Lower leg skin (tissue), 3 donors: ENCODE measurements around the gene SPATC1L.

Experiments
- POLR2A ChIP-seq, 2 donors: fragments of 450-650 bp; IDR thresholded peaks; one replicate each; pipeline ENCODE4 v1.6.1; 2016 to 2017; ENCODE audit warnings: antibody characterized with exemption in 2 of 2, mild to moderate bottlenecking in 1 of 2, moderate library complexity in 1 of 2
- TF ChIP-seq, protein P1 (sequence below), 3 donors: fragments of 450-650 bp; IDR thresholded peaks; one replicate each; pipeline ENCODE4 v1.5.1; 2016; ENCODE audit warnings: antibody characterized with exemption in 3 of 3, mild to moderate bottlenecking in 3 of 3, moderate library complexity in 2 of 3

DNA sequence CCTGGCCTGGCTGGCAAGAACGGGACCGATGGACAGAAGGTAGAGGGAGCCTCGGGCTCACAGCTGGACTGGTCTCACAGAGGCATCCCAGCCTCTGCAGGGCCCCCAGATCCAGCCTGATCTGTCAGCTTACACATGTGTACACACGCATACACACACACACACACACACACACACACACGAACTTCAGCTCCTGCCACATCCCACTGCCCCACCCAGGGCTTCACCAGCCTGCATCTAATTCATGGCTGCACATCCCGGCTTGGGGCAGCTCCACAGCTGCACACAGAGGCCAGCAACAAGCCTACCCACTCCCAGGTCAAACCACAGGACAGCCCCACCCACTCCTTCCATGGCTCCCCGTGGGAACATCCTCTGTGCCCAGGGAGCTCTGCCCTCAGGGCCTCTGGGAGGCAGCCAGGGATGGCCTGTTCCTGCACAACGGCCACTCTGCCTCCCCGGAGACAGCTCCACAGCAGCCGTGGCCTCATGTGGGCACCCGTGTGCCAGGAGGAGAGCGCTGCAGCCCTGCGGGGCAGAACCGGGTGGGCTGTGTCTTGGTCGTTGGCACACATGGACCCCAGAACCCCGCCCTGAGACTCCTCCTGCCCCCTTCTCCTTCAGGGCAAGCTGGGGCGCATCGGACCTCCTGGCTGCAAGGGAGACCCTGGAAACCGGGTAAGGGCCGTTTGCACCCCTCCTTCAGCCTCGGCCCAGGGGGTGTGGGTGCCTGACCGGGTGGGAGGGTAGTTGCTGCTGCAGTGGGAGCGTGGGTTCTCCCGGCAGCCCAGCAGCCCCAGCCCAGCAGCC, 67.3 kb downstream of the SPATC1L start:
- no peak for TF ChIP-seq POLR2A (IDR thresholded peaks at IDR 0.05)
- TF ChIP-seq, protein P1, sequence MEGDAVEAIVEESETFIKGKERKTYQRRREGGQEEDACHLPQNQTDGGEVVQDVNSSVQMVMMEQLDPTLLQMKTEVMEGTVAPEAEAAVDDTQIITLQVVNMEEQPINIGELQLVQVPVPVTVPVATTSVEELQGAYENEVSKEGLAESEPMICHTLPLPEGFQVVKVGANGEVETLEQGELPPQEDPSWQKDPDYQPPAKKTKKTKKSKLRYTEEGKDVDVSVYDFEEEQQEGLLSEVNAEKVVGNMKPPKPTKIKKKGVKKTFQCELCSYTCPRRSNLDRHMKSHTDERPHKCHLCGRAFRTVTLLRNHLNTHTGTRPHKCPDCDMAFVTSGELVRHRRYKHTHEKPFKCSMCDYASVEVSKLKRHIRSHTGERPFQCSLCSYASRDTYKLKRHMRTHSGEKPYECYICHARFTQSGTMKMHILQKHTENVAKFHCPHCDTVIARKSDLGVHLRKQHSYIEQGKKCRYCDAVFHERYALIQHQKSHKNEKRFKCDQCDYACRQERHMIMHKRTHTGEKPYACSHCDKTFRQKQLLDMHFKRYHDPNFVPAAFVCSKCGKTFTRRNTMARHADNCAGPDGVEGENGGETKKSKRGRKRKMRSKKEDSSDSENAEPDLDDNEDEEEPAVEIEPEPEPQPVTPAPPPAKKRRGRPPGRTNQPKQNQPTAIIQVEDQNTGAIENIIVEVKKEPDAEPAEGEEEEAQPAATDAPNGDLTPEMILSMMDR (IDR thresholded peaks at IDR 0.05) = no peak
